HG02885 (cell line): ENCODE results near the gene CDC25C.
A peak's percentile ranks its signal among the peaks of the same experiment; 100 is the strongest.
"Not testable (repeated sequence)": the region's sequence is repeated elsewhere in the genome, so short reads cannot be mapped to it uniquely, and the experiment has no call there.

Source experiments
- ATAC-seq: cut with Tn5 transposase; IDR thresholded peaks from one replicate; pipeline ENCODE4 v1.9.1; 2021; ENCODE audit warnings: mild to moderate bottlenecking; ENCODE audit not compliant: unreplicated experiment, poor library complexity

CDC25C gene

GRCh38 chr5:138349852-138350562, 18.4 kb upstream of the CDC25C start:
- no peak for ATAC-seq

GRCh38 chr5:138346889-138347288, 15.3 kb upstream of the CDC25C start:
- no peak for ATAC-seq

GRCh38 chr5:138344887-138345622, 13.5 kb upstream of the CDC25C start:
- no peak for ATAC-seq

- no peak for ATAC-seq
These were observed 8.4 kb upstream of the CDC25C start for GRCh38 chr5:138340008-138340407.

- no peak for ATAC-seq
These were observed 7.9 kb upstream of the CDC25C start for GRCh38 chr5:138339464-138339863.

GRCh38 chr5:138339091-138339456, 7.5 kb upstream of the CDC25C start:
- ATAC-seq = no peak

- no peak for ATAC-seq
These were observed 6.9 kb upstream of the CDC25C start for GRCh38 chr5:138338411-138339090.

- peak; percentile 85 for ATAC-seq
These were observed 6.2 kb upstream of the CDC25C start, which contains the start of gene FAM53C for GRCh38 chr5:138337685-138338410. TSS of gene FAM53C (plus strand) at chr5:138338266. CDS start at chr5:138341336, 3,070 bp downstream.

- peak; percentile 12 for ATAC-seq
These were observed 5.5 kb upstream of the CDC25C start for GRCh38 chr5:138336952-138337684.

- ATAC-seq = no peak
These were observed 3.4 kb upstream of the CDC25C start for GRCh38 chr5:138334867-138335447.

- no peak for ATAC-seq
These were observed 673 bp downstream of the CDC25C start for GRCh38 chr5:138330813-138331448.

- not testable (repeated sequence) for ATAC-seq
These were observed 13.4 kb downstream of the CDC25C start for GRCh38 chr5:138318211-138318610.

- ATAC-seq = no peak
These were observed 15.2 kb downstream of the CDC25C start for GRCh38 chr5:138316355-138316754.

GRCh38 chr5:138315751-138316278, 15.8 kb downstream of the CDC25C start:
- ATAC-seq = no peak

GRCh38 chr5:138305797-138306196, 25.8 kb downstream of the CDC25C start:
- no peak for ATAC-seq

- ATAC-seq = no peak
These were observed 28.2 kb downstream of the CDC25C start for GRCh38 chr5:138303372-138303771.

GRCh38 chr5:138289296-138289695, 42.3 kb downstream of the CDC25C start:
- ATAC-seq = no peak

GRCh38 chr5:138287246-138287645, 44.4 kb downstream of the CDC25C start:
- no peak for ATAC-seq
